K562 (cell line): Measurements from ENCODE around the gene MMEL1. TPM values are rescaled to one million over a fixed set of nuclear protein-coding genes. Genes with fewer than 3 reads are reported as not detected.
A peak's percentile ranks its signal among the peaks of the same experiment; 100 is the strongest.

Experiments
- CHCHD3 ChIP-seq: fragments of 250-450 bp; sonication (Bioruptor Pico); IDR thresholded peaks from 2 replicates; pipeline ENCODE4 v2.1.2; 2022; ENCODE audit warnings: mild to moderate bottlenecking
- FOXJ2 ChIP-seq: fragments of 200-800 bp; sonication (Bioruptor generic); IDR thresholded peaks from 2 replicates; pipeline ENCODE4 v1.6.1; 2016; ENCODE audit warnings: missing genetic modification characterization, missing compliant biosample characterization
- GATAD2A ChIP-seq: fragments of 450-650 bp; IDR thresholded peaks from 2 replicates; pipeline ENCODE4 v1.6.1; 2017
- JUND ChIP-seq, 2 experiments: IDR thresholded peaks; 2 replicates in 1 of 2; 3 replicates in 1 of 2; pipeline ENCODE4 v1.6.1; 2011; ENCODE audit warnings: borderline replicate concordance in 2 of 2, low read depth in 2 of 2, low read length in 2 of 2, improper control_type of control experiment in 1 of 2, missing biosample characterization in 1 of 2, missing genetic modification characterization in 1 of 2, missing genetic modification reagents in 1 of 2
- KDM4B ChIP-seq, 2 experiments: fragments of 450-650 bp in 1 of 2; sonication (generic) in 1 of 2; IDR thresholded peaks; 2 replicates each; pipeline ENCODE4 v1.6.1; 2016 to 2017; ENCODE audit warnings: borderline replicate concordance in 2 of 2, antibody characterized with exemption in 1 of 2, low read depth in 1 of 2, mild to moderate bottlenecking in 1 of 2
- POLR2AphosphoS2 ChIP-seq: IDR thresholded peaks from 2 replicates; pipeline ENCODE4 v1.6.1; 2012; ENCODE audit warnings: low read length, improper control_type of control experiment
- SMARCA4 ChIP-seq: fragments of 450-650 bp; IDR thresholded peaks from 2 replicates; pipeline ENCODE4 v1.6.1; 2016
- VEZF1 ChIP-seq: fragments of 200-800 bp; sonication (Bioruptor generic); IDR thresholded peaks from 2 replicates; pipeline ENCODE4 v1.6.1; 2017; ENCODE audit warnings: missing genetic modification characterization, missing compliant biosample characterization
- YY1 ChIP-seq, 3 experiments: IDR thresholded peaks; 2 replicates each; pipeline ENCODE4 v1.6.1; 2011; ENCODE audit warnings: low read length in 2 of 3, mild to moderate bottlenecking in 2 of 3, moderate library complexity in 2 of 3, borderline replicate concordance in 1 of 3, control low read depth in 1 of 3, low read depth in 1 of 3; ENCODE audit not compliant: insufficient read depth in 3 of 3, insufficient replicate concordance in 2 of 3, control insufficient read depth in 1 of 3, insufficient read length in 1 of 3; ENCODE audit errors: extremely low read depth in 1 of 3
- ZBTB12 ChIP-seq: fragments of 250-450 bp; sonication (Bioruptor Pico); IDR thresholded peaks from 2 replicates; pipeline ENCODE4 v1.4.0; 2020
- ZBTB7A ChIP-seq: IDR thresholded peaks from 2 replicates; pipeline ENCODE4 v1.6.1; 2011; ENCODE audit warnings: low read depth, mild to moderate bottlenecking, low read length, moderate library complexity, borderline replicate concordance; ENCODE audit not compliant: control insufficient read depth
- ZNF121 ChIP-seq: sonication (generic); formaldehyde crosslinking; conservative IDR thresholded peaks from 2 replicates; pipeline ENCODE4 v1.8.0; 2022; ENCODE audit warnings: missing genetic modification reagents
- ZNF232 ChIP-seq: sonication (generic); formaldehyde crosslinking; IDR thresholded peaks from 2 replicates; pipeline ENCODE4 v1.8.0; 2022; ENCODE audit warnings: mild to moderate bottlenecking, missing genetic modification reagents
- polyA plus RNA-seq, 8 experiments: library from polyadenylated mRNA; depleted of rRNA in 4 of 8; stranded (reverse) in 5 of 8; unstranded in 3 of 8; fragments of >200 nt; fragmentation: Nextera tagmentation in 2 of 8; fragmentation: Illumina TruSeq in 1 of 8; extraction: Ambion mirVana in 2 of 8; extraction: Trizol in 1 of 8; gene quantifications; 2 replicates each; pipeline versions ENCODE4 v1.2.1 to v1.2.3, GENCODE V29; 2011 to 2014; ENCODE audit warnings: inconsistent platforms in 1 of 8, missing spikeins in 1 of 8
- total RNA-seq, 7 experiments: library from RNA; depleted of rRNA in 6 of 7; stranded (reverse); fragments of >200 nt in 6 of 7; fragmentation: Illumina TruSeq in 2 of 7; extraction: Trizol in 2 of 7; gene quantifications; 2 replicates each; pipeline versions ENCODE4 v1.2.1 to v1.2.3, GENCODE V29; 2011 to 2021; ENCODE audit warnings: low replicate concordance in 1 of 7
- TF ChIP-seq, protein P1 (sequence below): sonication (generic); formaldehyde crosslinking; IDR thresholded peaks from 2 replicates; pipeline ENCODE4 v1.8.0; 2022; ENCODE audit warnings: missing genetic modification reagents, mild to moderate bottlenecking, borderline replicate concordance
- TF ChIP-seq, protein P2 (sequence below), 2 experiments: fragments of 450-650 bp; IDR thresholded peaks; 2 replicates each; pipeline ENCODE4 v1.6.1; 2016
- TF ChIP-seq, protein P3 (sequence below): sonication (generic); formaldehyde crosslinking; IDR thresholded peaks from 2 replicates; pipeline ENCODE4 v1.8.0; 2023; ENCODE audit warnings: mild to moderate bottlenecking, missing genetic modification reagents

The MMEL1 gene
- total and polyA plus RNA-seq, 9 of the 15 experiments (the other 6 are each of a cell fraction or from before 2014, with no cell fraction given): not detected

DNA sequence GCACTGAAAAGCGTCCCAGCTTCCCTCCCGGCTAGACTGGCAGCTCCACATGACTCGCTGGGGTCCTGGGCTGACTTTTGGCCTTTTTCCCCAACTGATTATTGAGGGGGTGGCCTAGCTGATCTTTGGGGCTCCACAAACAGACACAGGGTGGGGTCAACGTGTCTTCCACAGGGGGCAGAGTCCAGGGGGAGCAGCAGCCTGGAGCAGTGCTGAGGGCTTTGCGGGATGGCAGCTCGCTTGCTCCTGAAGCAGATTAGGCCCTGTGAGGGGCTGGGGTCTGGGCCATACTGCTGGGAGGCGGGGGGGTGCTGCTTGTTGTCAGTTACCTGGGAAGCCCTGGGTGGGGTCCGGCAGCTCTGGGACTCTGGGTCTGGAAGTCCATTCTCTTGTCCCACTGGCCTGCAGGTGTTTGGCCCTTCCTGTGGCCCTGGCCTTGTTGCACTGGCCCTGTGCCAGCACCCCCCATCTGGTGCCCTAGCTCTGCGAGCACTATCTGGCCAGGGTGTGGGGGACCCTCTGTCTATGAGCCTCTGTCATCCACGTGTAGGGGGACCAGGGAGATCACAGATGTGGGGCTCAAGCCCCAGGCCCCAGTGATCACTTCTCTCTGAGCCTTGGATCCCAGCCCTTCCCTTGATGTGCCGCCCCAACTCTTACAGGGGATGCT is 90.4 kb downstream of the MMEL1 start (continued):
- TF ChIP-seq, protein P1, sequence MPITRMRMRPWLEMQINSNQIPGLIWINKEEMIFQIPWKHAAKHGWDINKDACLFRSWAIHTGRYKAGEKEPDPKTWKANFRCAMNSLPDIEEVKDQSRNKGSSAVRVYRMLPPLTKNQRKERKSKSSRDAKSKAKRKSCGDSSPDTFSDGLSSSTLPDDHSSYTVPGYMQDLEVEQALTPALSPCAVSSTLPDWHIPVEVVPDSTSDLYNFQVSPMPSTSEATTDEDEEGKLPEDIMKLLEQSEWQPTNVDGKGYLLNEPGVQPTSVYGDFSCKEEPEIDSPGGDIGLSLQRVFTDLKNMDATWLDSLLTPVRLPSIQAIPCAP: no peak
- no peak for TF ChIP-seq ZNF232 (CRISPR knock-in tag)
- TF ChIP-seq CHCHD3: no peak
- TF ChIP-seq, protein P2, sequence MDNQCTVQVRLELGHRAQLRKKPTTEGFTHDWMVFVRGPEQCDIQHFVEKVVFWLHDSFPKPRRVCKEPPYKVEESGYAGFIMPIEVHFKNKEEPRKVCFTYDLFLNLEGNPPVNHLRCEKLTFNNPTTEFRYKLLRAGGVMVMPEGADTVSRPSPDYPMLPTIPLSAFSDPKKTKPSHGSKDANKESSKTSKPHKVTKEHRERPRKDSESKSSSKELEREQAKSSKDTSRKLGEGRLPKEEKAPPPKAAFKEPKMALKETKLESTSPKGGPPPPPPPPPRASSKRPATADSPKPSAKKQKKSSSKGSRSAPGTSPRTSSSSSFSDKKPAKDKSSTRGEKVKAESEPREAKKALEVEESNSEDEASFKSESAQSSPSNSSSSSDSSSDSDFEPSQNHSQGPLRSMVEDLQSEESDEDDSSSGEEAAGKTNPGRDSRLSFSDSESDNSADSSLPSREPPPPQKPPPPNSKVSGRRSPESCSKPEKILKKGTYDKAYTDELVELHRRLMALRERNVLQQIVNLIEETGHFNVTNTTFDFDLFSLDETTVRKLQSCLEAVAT (IDR thresholded peaks at IDR 0.05): no peak
- TF ChIP-seq VEZF1 (CRISPR knock-in tag): 0 out of 2 replicates have a peak, but pooled peaks have one; percentile 5
- no peak for TF ChIP-seq POLR2AphosphoS2
- TF ChIP-seq, protein P3, sequence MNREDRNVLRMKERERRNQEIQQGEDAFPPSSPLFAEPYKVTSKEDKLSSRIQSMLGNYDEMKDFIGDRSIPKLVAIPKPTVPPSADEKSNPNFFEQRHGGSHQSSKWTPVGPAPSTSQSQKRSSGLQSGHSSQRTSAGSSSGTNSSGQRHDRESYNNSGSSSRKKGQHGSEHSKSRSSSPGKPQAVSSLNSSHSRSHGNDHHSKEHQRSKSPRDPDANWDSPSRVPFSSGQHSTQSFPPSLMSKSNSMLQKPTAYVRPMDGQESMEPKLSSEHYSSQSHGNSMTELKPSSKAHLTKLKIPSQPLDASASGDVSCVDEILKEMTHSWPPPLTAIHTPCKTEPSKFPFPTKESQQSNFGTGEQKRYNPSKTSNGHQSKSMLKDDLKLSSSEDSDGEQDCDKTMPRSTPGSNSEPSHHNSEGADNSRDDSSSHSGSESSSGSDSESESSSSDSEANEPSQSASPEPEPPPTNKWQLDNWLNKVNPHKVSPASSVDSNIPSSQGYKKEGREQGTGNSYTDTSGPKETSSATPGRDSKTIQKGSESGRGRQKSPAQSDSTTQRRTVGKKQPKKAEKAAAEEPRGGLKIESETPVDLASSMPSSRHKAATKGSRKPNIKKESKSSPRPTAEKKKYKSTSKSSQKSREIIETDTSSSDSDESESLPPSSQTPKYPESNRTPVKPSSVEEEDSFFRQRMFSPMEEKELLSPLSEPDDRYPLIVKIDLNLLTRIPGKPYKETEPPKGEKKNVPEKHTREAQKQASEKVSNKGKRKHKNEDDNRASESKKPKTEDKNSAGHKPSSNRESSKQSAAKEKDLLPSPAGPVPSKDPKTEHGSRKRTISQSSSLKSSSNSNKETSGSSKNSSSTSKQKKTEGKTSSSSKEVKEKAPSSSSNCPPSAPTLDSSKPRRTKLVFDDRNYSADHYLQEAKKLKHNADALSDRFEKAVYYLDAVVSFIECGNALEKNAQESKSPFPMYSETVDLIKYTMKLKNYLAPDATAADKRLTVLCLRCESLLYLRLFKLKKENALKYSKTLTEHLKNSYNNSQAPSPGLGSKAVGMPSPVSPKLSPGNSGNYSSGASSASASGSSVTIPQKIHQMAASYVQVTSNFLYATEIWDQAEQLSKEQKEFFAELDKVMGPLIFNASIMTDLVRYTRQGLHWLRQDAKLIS (CRISPR knock-in tag): no peak
- no peak for TF ChIP-seq YY1 (IDR thresholded peaks at IDR 0.05; ENCODE audit: borderline replicate concordance in 1 of 3, control insufficient read depth in 1 of 3, extremely low read depth in 1 of 3, insufficient read depth in 3 of 3, insufficient read length in 1 of 3, insufficient replicate concordance in 2 of 3, low read depth in 1 of 3, low read length in 2 of 3)
- TF ChIP-seq ZBTB7A: peak; percentile 42
- TF ChIP-seq GATAD2A: no peak
- TF ChIP-seq JUND (IDR thresholded peaks at IDR 0.05; ENCODE audit: borderline replicate concordance, low read depth, low read length): no peak
- no peak for TF ChIP-seq JUND (tag; IDR thresholded peaks at IDR 0.05; ENCODE audit: borderline replicate concordance, low read depth, low read length)
- no peak for TF ChIP-seq ZNF121 (CRISPR knock-in tag)
- no peak for TF ChIP-seq KDM4B (IDR thresholded peaks at IDR 0.05; ENCODE audit: borderline replicate concordance in 2 of 2, low read depth in 1 of 2)
- TF ChIP-seq ZBTB12: no peak
- TF ChIP-seq FOXJ2 (tag): no peak
- no peak for TF ChIP-seq SMARCA4
